Stomach (tissue), 9 donors: ENCODE results near the gene ZNF423. TPM values are rescaled to one million over a fixed set of nuclear protein-coding genes. Genes with fewer than 3 reads are reported as not detected.

ENCODE experiments used
- DNase-seq, 2 donors: peaks; one replicate each; pipeline versions ENCODE4 v3.0.0 to v3.0.0-alpha.2; 2013 to 2019
- H3K27ac ChIP-seq, 5 donors: fragments of 200-600 bp in 4 of 5; sonication (generic) in 4 of 5; one replicate each; pipeline ENCODE4 v1.5.1; 2013 to 2019; ENCODE audit warnings: mild to moderate bottlenecking in 1 of 5, moderate library complexity in 1 of 5
- H3K27me3 ChIP-seq, 3 donors: fragments of 200-600 bp; sonication (generic); one replicate each; pipeline ENCODE4 v1.5.1; 2017 to 2019; ENCODE audit warnings: mixed run types in 1 of 3
- H3K36me3 ChIP-seq, 4 donors: fragments of 200-600 bp; sonication (generic); 1 replicate in 3 of 4; 2 replicates in 1 of 4; pipeline ENCODE4 v1.5.1; 2016 to 2019
- H3K4me1 ChIP-seq, 4 donors: fragments of 200-600 bp; sonication (generic); one replicate each; pipeline ENCODE4 v1.5.1; 2016 to 2019
- H3K4me3 ChIP-seq, 4 donors: fragments of 200-600 bp; sonication (generic) in 3 of 4; one replicate each; pipeline ENCODE4 v1.5.1; 2016 to 2019; ENCODE audit warnings: mild to moderate bottlenecking in 1 of 4
- H3K9me3 ChIP-seq, 4 donors: fragments of 200-600 bp; sonication (generic); one replicate each; pipeline ENCODE4 v1.5.1; 2016 to 2019
- CTCF ChIP-seq, 7 experiments: fragments of 450-650 bp in 4 of 7; fragments of 200-600 bp in 3 of 7; sonication (generic) in 3 of 7; IDR thresholded peaks; one replicate each; pipeline ENCODE4 v1.5.1; 2016 to 2019; ENCODE audit warnings: antibody characterized with exemption in 7 of 7, control low read depth in 2 of 7, mild to moderate bottlenecking in 1 of 7
- EP300 ChIP-seq: sonication (generic); formaldehyde crosslinking; IDR thresholded peaks from one replicate; pipeline ENCODE4 v1.6.1; 2017; ENCODE audit warnings: antibody characterized with exemption
- POLR2A ChIP-seq, 4 donors: fragments of 450-650 bp; IDR thresholded peaks; one replicate each; pipeline ENCODE4 v1.6.1; 2016; ENCODE audit warnings: antibody characterized with exemption in 4 of 4, control low read depth in 2 of 4, mild to moderate bottlenecking in 1 of 4, moderate library complexity in 1 of 4
- POLR2AphosphoS5 ChIP-seq, 3 donors: sonication (generic); formaldehyde crosslinking; IDR thresholded peaks; one replicate each; pipeline ENCODE4 v1.6.1; 2016; ENCODE audit warnings: antibody characterized with exemption in 3 of 3
- WGBS, 5 donors: extraction: QIAGEN DNeasy Blood & Tissue Kit in 3 of 5; methylation state at CpG; one replicate each; pipeline versions ENCODE4 v1.1.5 to v1.1.7; 2013 to 2018; 5-methylcytosine and 5-hydroxymethylcytosine counted together
- intact Hi-C: fragments of 100-400 bp; cut with DNase I; formaldehyde crosslinking; loops from one replicate; pipeline ENCODE4 v1.15.1; 2023; ENCODE audit warnings: low total_unique reads
- polyA plus RNA-seq, 3 donors: library from polyadenylated mRNA; stranded (reverse); fragments of 200-250 nt; gene quantifications; one replicate each; pipeline ENCODE4 v1.2.3, GENCODE V29; 2013
- total RNA-seq, 5 donors: library from RNA; depleted of rRNA; stranded (reverse); fragments of >200 nt; gene quantifications; one replicate each; pipeline versions ENCODE4 v1.1.0 to v1.2.3, GENCODE V29; 2014 to 2016
- donor health status: healthy with polysubstance abuse.
- donor health status: Bipolar disorder and iron deficiency.
- donor health status: healthy.

ZNF423 gene
- total and polyA plus RNA-seq, 8 donors, result 0.29 to 3.5 (median 1.0) TPM

GRCh38 chr16:49800441-49800840 is 55.5 kb downstream of the ZNF423 start:
- no peaks in the 10 kb centered on the region for H3K4me1 ChIP-seq
- TF ChIP-seq CTCF (IDR thresholded peaks at IDR 0.05) (no peak), EP300 (no peak), POLR2AphosphoS5 (IDR thresholded peaks at IDR 0.05) (no peak), POLR2A (IDR thresholded peaks at IDR 0.05) (no peak)
- H3K27me3 ChIP-seq, result no peaks in the 10 kb centered on the region
- WGBS, 5 donors, result 80 to 92% (median 82%) methylated on average over 5 of the region's 5 CpGs
- H3K9me3 ChIP-seq, result no peaks in the 10 kb centered on the region
- DNase-seq, result no peak
- intact Hi-C loops, result no loop called here
- no peak overlapping the region for H3K27ac ChIP-seq
- no peak overlapping the region for H3K4me3 ChIP-seq
- no peaks in the 10 kb centered on the region for H3K36me3 ChIP-seq

DNA sequence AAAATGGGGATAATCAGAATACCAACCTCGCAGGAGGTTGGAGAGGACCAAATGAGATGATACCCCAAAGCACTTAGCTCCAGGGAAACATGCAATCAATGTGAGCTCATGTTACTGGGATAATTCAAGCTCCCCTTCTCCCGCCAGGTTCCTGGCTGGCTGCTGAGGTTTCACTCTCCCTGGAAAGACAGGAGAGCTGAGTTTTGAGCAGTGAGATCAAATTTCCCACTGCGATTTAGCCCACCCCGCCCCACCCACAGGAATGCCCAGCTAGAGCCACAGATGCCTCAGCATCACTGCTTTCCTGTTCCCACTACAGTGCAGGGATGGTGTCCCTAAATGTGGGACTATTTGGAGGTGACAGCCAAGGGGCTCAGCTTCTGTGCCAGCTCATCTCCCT is 56.7 kb downstream of the ZNF423 start:
- Histone ChIP-seq H3K27me3 (no peaks in the 10 kb centered on the region), H3K36me3 (no peaks in the 10 kb centered on the region), H3K9me3 (no peaks in the 10 kb centered on the region), H3K27ac (no peak overlapping the region), H3K4me3 (no peak overlapping the region), H3K4me1 (no peaks in the 10 kb centered on the region)
- no peak for DNase-seq
- intact Hi-C loops, result no loop called here
- 51 to 72% (median 59%) methylated on average over 3 to 4 of the region's 4 CpGs for WGBS, 5 donors
- TF ChIP-seq EP300, result no peak
- no peak for TF ChIP-seq CTCF (IDR thresholded peaks at IDR 0.05)
- no peak for TF ChIP-seq POLR2A (IDR thresholded peaks at IDR 0.05)
- no peak for TF ChIP-seq POLR2AphosphoS5 (IDR thresholded peaks at IDR 0.05)

- WGBS, 5 donors, result 85 to 100% (median 87%) methylated on average over 1 to 8 of the region's 8 CpGs
- H3K36me3 ChIP-seq, result no peaks in the 10 kb centered on the region
Observed at GRCh38 chr16:49795513-49795912, 60.4 kb downstream of the ZNF423 start.

DNA sequence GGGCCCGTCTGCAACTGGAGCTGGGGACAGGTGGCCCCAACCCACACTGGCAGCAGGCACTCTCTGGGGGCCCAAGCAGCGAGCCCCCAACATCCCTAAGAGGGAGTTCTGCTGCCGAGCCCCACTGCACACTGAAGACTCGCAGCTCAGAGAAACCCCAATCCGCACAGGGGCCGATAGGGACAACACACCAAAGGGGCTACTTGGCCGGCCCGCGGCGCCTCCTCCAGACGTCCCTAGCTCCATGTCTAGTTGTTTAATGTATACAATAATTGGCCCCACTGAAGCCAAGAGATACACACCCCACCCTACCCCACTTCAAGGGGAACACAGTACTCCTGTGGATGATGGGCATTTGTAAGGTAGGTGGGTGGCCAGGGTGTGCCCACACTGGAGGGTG is 62.7 kb downstream of the ZNF423 start:
- H3K4me1 ChIP-seq, result peaks cover 0 to 10% (median 0%) of the 10 kb centered on the region in 4 donors
- intact Hi-C loops, result no loop called here
- no peak overlapping the region for H3K4me3 ChIP-seq
- DNase-seq, result no peak
- H3K9me3 ChIP-seq, result no peaks in the 10 kb centered on the region
- no peak overlapping the region for H3K27ac ChIP-seq
- no peaks in the 10 kb centered on the region for H3K36me3 ChIP-seq
- H3K27me3 ChIP-seq, result no peaks in the 10 kb centered on the region
- WGBS, 5 donors, result 88 to 95% (median 90%) methylated on average over 10 to 11 of the region's 11 CpGs
- no peak for TF ChIP-seq EP300
- TF ChIP-seq POLR2AphosphoS5 (IDR thresholded peaks at IDR 0.05), result no peak
- no peak for TF ChIP-seq CTCF (IDR thresholded peaks at IDR 0.05)
- TF ChIP-seq POLR2A (IDR thresholded peaks at IDR 0.05), result no peak

More at GRCh38 chr16:49795513-49795912, 60.4 kb downstream of the ZNF423 start:
- H3K4me1 ChIP-seq, result no peaks in the 10 kb centered on the region
- TF ChIP-seq POLR2AphosphoS5 (IDR thresholded peaks at IDR 0.05) (no peak), EP300 (no peak), POLR2A (IDR thresholded peaks at IDR 0.05) (no peak), CTCF (IDR thresholded peaks at IDR 0.05) (no peak)
- H3K27me3 ChIP-seq, result no peaks in the 10 kb centered on the region
- intact Hi-C loops, result no loop called here
- no peak overlapping the region for H3K27ac ChIP-seq
- H3K4me3 ChIP-seq, result no peak overlapping the region
- no peak for DNase-seq
- H3K9me3 ChIP-seq, result no peaks in the 10 kb centered on the region
